ENCODE results near the gene ANKAR. TPM values are rescaled to one million over a fixed set of nuclear protein-coding genes. Genes with fewer than 3 reads are reported as not detected.
A peak's percentile ranks its signal among the peaks of the same experiment; 100 is the strongest.
"Not testable (repeated sequence)": the region's sequence is repeated elsewhere in the genome, so short reads cannot be mapped to it uniquely, and the experiment has no call there.

The ANKAR gene
- polyA plus RNA-seq, 12 donors: 3.9 to 13.0 (median 7.7) TPM; not detected in 1

GRCh38 chr2:189659734-189660133 lies 14.7 kb upstream of the ANKAR start:
- DNase-seq: no peak

- no peak for DNase-seq
Measured at GRCh38 chr2:189660803-189661147, 13.7 kb upstream of the ANKAR start.

- DNase-seq: peak; percentile 100
Measured at GRCh38 chr2:189661148-189661956, 13.1 kb upstream of the ANKAR start, which contains the start of gene ASNSD1. Gene ASNSD1, plus strand, starts transcription at chr2:189661459. Its CDS starts 4,674 bp downstream, at chr2:189666133.

GRCh38 chr2:189661957-189662321 lies 12.5 kb upstream of the ANKAR start:
- DNase-seq: no peak

- DNase-seq: no peak
Measured at GRCh38 chr2:189662669-189663226, 11.7 kb upstream of the ANKAR start.

GRCh38 chr2:189663319-189663718 lies 11.2 kb upstream of the ANKAR start:
- DNase-seq: not testable (repeated sequence)

- no peak for DNase-seq
Measured at GRCh38 chr2:189669913-189670312, 4.6 kb upstream of the ANKAR start.

- DNase-seq: no peak
Measured at GRCh38 chr2:189673661-189674373, 653 bp upstream of the ANKAR start.

GRCh38 chr2:189676471-189676870 lies 2.0 kb downstream of the ANKAR start:
- no peak for DNase-seq

- no peak for DNase-seq
Measured at GRCh38 chr2:189679226-189679625, 4.8 kb downstream of the ANKAR start.

- no peak for DNase-seq
Measured at GRCh38 chr2:189681203-189681602, 6.7 kb downstream of the ANKAR start.

GRCh38 chr2:189681903-189682302 lies 7.4 kb downstream of the ANKAR start:
- DNase-seq: no peak

GRCh38 chr2:189683348-189683747 lies 8.9 kb downstream of the ANKAR start:
- no peak for DNase-seq

GRCh38 chr2:189684811-189685210 lies 10.3 kb downstream of the ANKAR start:
- DNase-seq: no peak

GRCh38 chr2:189685540-189686229 lies 11.2 kb downstream of the ANKAR start:
- DNase-seq: no peak

- DNase-seq: not testable (repeated sequence)
Measured at GRCh38 chr2:189687796-189688195, 13.3 kb downstream of the ANKAR start.

GRCh38 chr2:189696223-189696622 lies 21.8 kb downstream of the ANKAR start:
- DNase-seq: no peak

- DNase-seq: peak; percentile 38
Measured at GRCh38 chr2:189698020-189698887, 23.8 kb downstream of the ANKAR start.

- no peak for DNase-seq
Measured at GRCh38 chr2:189700681-189701080, 26.2 kb downstream of the ANKAR start.

- no peak for DNase-seq
Measured at GRCh38 chr2:189702071-189702470, 27.6 kb downstream of the ANKAR start.

- peak; percentile 43 for DNase-seq
Measured at GRCh38 chr2:189709501-189710221, 35.2 kb downstream of the ANKAR start.

All from muscle of arm (tissue), 12 donors.